NCI-H1092 treated with DMSO at 0.1 percent for 48 hours (cell line): ENCODE results near the gene TMEM266.

Source experiments
- DNase-seq: peaks from one replicate; lab custom pipeline; 2025; lab: John Stamatoyannopoulos, UW

Gene TMEM266

DNA sequence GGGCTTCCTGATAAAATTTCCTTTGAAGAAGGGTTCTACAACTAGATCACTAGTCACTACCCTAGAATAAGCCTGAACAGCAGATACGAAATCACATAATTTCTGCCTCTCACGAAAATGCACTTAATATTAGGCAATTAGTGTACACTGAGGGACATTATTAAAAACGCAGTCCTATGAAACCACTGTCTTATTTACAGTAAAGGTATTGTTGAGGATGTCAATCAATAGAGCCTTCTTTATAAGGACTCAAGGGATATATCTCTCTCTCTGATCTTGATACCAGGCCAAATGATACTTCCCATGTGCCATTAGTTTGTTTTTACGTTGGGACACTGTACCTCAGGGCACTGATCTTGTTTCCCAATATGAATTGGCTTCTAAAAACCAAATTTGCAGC is 191.9 kb downstream of the TMEM266 start:
- no peak for DNase-seq

DNA sequence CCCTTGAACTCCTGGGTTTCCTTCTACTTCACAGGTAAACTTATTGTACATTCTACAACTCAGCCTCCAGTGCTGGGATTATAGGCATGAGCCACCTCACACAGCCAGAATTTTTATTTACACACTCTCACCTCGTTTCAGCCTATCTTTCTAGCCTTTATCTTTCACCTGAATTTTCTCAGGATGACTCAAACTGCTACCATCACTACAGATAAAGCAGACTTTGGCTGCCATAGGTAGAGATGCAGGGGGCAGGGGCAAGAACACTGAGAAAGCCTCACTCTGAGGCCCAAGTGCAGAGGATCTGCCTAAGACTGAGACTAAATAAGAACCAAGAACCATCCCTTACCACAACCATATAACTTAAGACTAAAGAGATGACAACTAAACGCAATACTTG is 192.5 kb downstream of the TMEM266 start:
- no peak for DNase-seq

DNA sequence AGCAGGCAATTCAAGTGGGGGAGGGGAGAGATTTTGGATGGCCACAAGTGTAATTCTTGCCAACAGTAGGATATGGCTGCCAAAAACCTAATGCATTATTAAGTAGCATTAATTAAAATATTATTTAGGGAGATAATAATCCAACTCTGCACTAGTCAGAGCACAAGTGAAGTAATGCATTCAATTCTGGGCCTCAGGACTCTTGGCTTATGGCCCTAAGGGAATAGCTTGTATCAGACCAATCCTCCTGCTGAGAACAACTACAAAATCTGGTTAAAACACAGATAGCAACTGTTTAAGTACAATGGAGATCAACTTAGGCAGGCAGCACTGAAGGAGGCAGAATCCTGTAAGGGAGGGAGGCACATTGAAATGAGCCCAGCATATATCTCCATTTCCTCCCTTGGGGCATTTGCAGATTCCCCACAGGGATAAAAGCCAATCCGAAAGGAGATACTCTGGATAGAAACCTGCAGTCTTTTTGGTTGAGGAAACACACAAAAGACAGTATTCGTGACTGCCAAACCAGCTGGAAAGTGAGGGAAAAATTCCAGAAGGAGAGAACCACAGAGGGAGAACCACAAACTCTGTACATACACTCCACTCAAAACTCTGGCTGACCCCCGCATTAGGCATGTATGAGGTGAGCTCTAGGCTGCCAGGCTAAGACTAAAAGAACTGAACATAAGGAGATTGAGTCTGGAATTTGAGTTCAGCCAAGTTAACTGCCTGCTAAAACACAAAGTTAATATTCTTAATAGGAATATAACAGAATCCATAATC is 194.1 kb downstream of the TMEM266 start:
- no peak for DNase-seq
